ENCODE data around the gene ERVK3-1.

ERVK3-1 gene

GRCh38 chr19:58319241-58319640 is 14.1 kb downstream of the ERVK3-1 start:
- H3K56ac ChIP-seq (ENCODE audit: low read length): no peak overlapping the region
- no peak overlapping the region for H3K27ac ChIP-seq (ENCODE audit: low read depth, low read length)
- no peaks in the 10 kb centered on the region for H3K36me3 ChIP-seq (ENCODE audit: control insufficient read depth, insufficient read depth, low read length)
- H3K4me2 ChIP-seq (ENCODE audit: low read length): no peak overlapping the region
- no peaks in the 10 kb centered on the region for H3K27me3 ChIP-seq (ENCODE audit: insufficient read depth, low read length, poor library complexity)
- no peak overlapping the region for H4K8ac ChIP-seq (ENCODE audit: low read depth, low read length)
- no peak overlapping the region for H2BK15ac ChIP-seq (replicated peaks; ENCODE audit: low read depth)
- WGBS (ENCODE audit: extremely low coverage, insufficient coverage, low lambda C conversion rate): no CpG with 5 or more reads among the region's 10 CpGs
- H4K5ac ChIP-seq (ENCODE audit: low read length): no peak overlapping the region
- no peak overlapping the region for H3K4me3 ChIP-seq (ENCODE audit: low read length)
- DNase-seq: no peak
- no peak overlapping the region for H3K23ac ChIP-seq (ENCODE audit: low read length)
- no peak overlapping the region for H2BK5ac ChIP-seq (ENCODE audit: low read length)
- H3K4ac ChIP-seq (ENCODE audit: low read depth, low read length): no peak overlapping the region
- no peaks in the 10 kb centered on the region for H3K79me1 ChIP-seq (ENCODE audit: low read length)
- no peak overlapping the region for H3K9ac ChIP-seq (ENCODE audit: low read length)
- no peaks in the 10 kb centered on the region for H3K4me1 ChIP-seq (ENCODE audit: control insufficient read depth, low read depth, low read length)
- H3K18ac ChIP-seq (ENCODE audit: low read length): no peak overlapping the region
- no peak overlapping the region for H2BK120ac ChIP-seq (ENCODE audit: low read depth, low read length)
- no peaks in the 10 kb centered on the region for H3K79me2 ChIP-seq (ENCODE audit: control insufficient read depth, insufficient read depth, low read length)
- no peak overlapping the region for H2AK5ac ChIP-seq (ENCODE audit: low read length)

GRCh38 chr19:58325311-58326022 is 20.3 kb downstream of the ERVK3-1 start:
- Histone ChIP-seq H4K8ac (ENCODE audit: low read depth, low read length) (no peak overlapping the region), H3K27ac (ENCODE audit: low read depth, low read length) (no peak overlapping the region), H3K4me2 (ENCODE audit: low read length) (no peak overlapping the region), H3K4me3 (ENCODE audit: low read length) (no peak overlapping the region), H3K4ac (ENCODE audit: low read depth, low read length) (no peak overlapping the region), H3K18ac (ENCODE audit: low read length) (no peak overlapping the region), H3K36me3 (ENCODE audit: control insufficient read depth, insufficient read depth, low read length) (no peaks in the 10 kb centered on the region), H2AK5ac (ENCODE audit: low read length) (no peak overlapping the region), H3K27me3 (ENCODE audit: insufficient read depth, low read length, poor library complexity) (no peaks in the 10 kb centered on the region), H4K5ac (ENCODE audit: low read length) (no peak overlapping the region), H2BK5ac (ENCODE audit: low read length) (no peak overlapping the region), H3K56ac (ENCODE audit: low read length) (peak overlapping the region; percentile 78), H2BK15ac (replicated peaks; ENCODE audit: low read depth) (no peak overlapping the region), H3K79me1 (ENCODE audit: low read length) (peaks cover 16% of the 10 kb centered on the region), H3K23ac (ENCODE audit: low read length) (no peak overlapping the region), H2BK120ac (ENCODE audit: low read depth, low read length) (no peak overlapping the region), H3K9ac (ENCODE audit: low read length) (peak overlapping the region; percentile 47), H3K79me2 (ENCODE audit: control insufficient read depth, insufficient read depth, low read length) (peaks cover 6% of the 10 kb centered on the region), H3K4me1 (ENCODE audit: control insufficient read depth, low read depth, low read length) (no peaks in the 10 kb centered on the region)
- no CpG with 5 or more reads among the region's 6 CpGs for WGBS (ENCODE audit: extremely low coverage, insufficient coverage, low lambda C conversion rate)
- DNase-seq: no peak

- no peak overlapping the region for H3K4ac ChIP-seq (ENCODE audit: low read depth, low read length)
- peaks cover 6% of the 10 kb centered on the region for H3K79me2 ChIP-seq (ENCODE audit: control insufficient read depth, insufficient read depth, low read length)
- H3K27me3 ChIP-seq (ENCODE audit: insufficient read depth, low read length, poor library complexity): no peaks in the 10 kb centered on the region
- peak overlapping the region; percentile 73 for H3K4me2 ChIP-seq (ENCODE audit: low read length)
- H3K4me1 ChIP-seq (ENCODE audit: control insufficient read depth, low read depth, low read length): no peaks in the 10 kb centered on the region
- H3K9ac ChIP-seq (ENCODE audit: low read length): peak overlapping the region; percentile 94
- no peak overlapping the region for H3K18ac ChIP-seq (ENCODE audit: low read length)
- H3K4me3 ChIP-seq (ENCODE audit: low read length): peak overlapping the region; percentile 77
- no peak overlapping the region for H4K5ac ChIP-seq (ENCODE audit: low read length)
- no peak overlapping the region for H2BK15ac ChIP-seq (replicated peaks; ENCODE audit: low read depth)
- H2BK5ac ChIP-seq (ENCODE audit: low read length): no peak overlapping the region
- no peaks in the 10 kb centered on the region for H3K36me3 ChIP-seq (ENCODE audit: control insufficient read depth, insufficient read depth, low read length)
- no CpG with 5 or more reads among the region's 9 CpGs for WGBS (ENCODE audit: extremely low coverage, insufficient coverage, low lambda C conversion rate)
- peak overlapping the region; percentile 89 for H3K23ac ChIP-seq (ENCODE audit: low read length)
- DNase-seq: no peak
- peak overlapping the region; percentile 59 for H2AK5ac ChIP-seq (ENCODE audit: low read length)
- no peak overlapping the region for H4K8ac ChIP-seq (ENCODE audit: low read depth, low read length)
- peaks cover 16% of the 10 kb centered on the region for H3K79me1 ChIP-seq (ENCODE audit: low read length)
- peak overlapping the region; percentile 99 for H3K56ac ChIP-seq (ENCODE audit: low read length)
- no peak overlapping the region for H2BK120ac ChIP-seq (ENCODE audit: low read depth, low read length)
- H3K27ac ChIP-seq (ENCODE audit: low read depth, low read length): no peak overlapping the region
Measured at GRCh38 chr19:58326501-58326913, 21.3 kb downstream of the ERVK3-1 start.

- Histone ChIP-seq H3K4me1 (ENCODE audit: control insufficient read depth, low read depth, low read length) (no peaks in the 10 kb centered on the region), H3K27ac (ENCODE audit: low read depth, low read length) (no peak within 1 kb of the TSS)
Measured at GRCh38 chr19:58326914-58327726, 21.9 kb downstream of the ERVK3-1 start, which contains the start of gene ZSCAN22. Gene ZSCAN22 (plus strand): TSS chr19:58326994. CDS start chr19:58334803, 7,809 bp downstream.

GRCh38 chr19:58328999-58329398 is 23.8 kb downstream of the ERVK3-1 start:
- Histone ChIP-seq H4K8ac (ENCODE audit: low read depth, low read length) (no peak overlapping the region), H3K56ac (ENCODE audit: low read length) (peak overlapping the region; percentile 54), H2BK5ac (ENCODE audit: low read length) (no peak overlapping the region), H2BK15ac (replicated peaks; ENCODE audit: low read depth) (no peak overlapping the region), H3K79me1 (ENCODE audit: low read length) (peaks cover 16% of the 10 kb centered on the region), H2AK5ac (ENCODE audit: low read length) (no peak overlapping the region), H3K4me2 (ENCODE audit: low read length) (no peak overlapping the region), H2BK120ac (ENCODE audit: low read depth, low read length) (no peak overlapping the region), H3K4me1 (ENCODE audit: control insufficient read depth, low read depth, low read length) (no peaks in the 10 kb centered on the region), H3K4me3 (ENCODE audit: low read length) (no peak overlapping the region), H3K9ac (ENCODE audit: low read length) (no peak overlapping the region), H3K4ac (ENCODE audit: low read depth, low read length) (no peak overlapping the region), H3K23ac (ENCODE audit: low read length) (no peak overlapping the region), H3K27ac (ENCODE audit: low read depth, low read length) (no peak overlapping the region), H3K18ac (ENCODE audit: low read length) (no peak overlapping the region), H3K27me3 (ENCODE audit: insufficient read depth, low read length, poor library complexity) (no peaks in the 10 kb centered on the region), H3K36me3 (ENCODE audit: control insufficient read depth, insufficient read depth, low read length) (no peaks in the 10 kb centered on the region), H3K79me2 (ENCODE audit: control insufficient read depth, insufficient read depth, low read length) (peaks cover 6% of the 10 kb centered on the region), H4K5ac (ENCODE audit: low read length) (no peak overlapping the region)
- no CpG with 5 or more reads among the region's 10 CpGs for WGBS (ENCODE audit: extremely low coverage, insufficient coverage, low lambda C conversion rate)
- peak; percentile 81 for DNase-seq

More at GRCh38 chr19:58326914-58327726, 21.9 kb downstream of the ERVK3-1 start, which contains the start of gene ZSCAN22:
- no peak within 1 kb of the TSS for H2BK15ac ChIP-seq (replicated peaks; ENCODE audit: low read depth)
- no peak within 1 kb of the TSS for H2BK120ac ChIP-seq (ENCODE audit: low read depth, low read length)
- H2AK5ac ChIP-seq (ENCODE audit: low read length): peak within 1 kb of the TSS; percentile 59
- peak within 1 kb of the TSS; percentile 77 for H3K4me3 ChIP-seq (ENCODE audit: low read length)
- peaks cover 6% of the 10 kb centered on the region for H3K79me2 ChIP-seq (ENCODE audit: control insufficient read depth, insufficient read depth, low read length)
- H3K79me1 ChIP-seq (ENCODE audit: low read length): peaks cover 16% of the 10 kb centered on the region
- H4K8ac ChIP-seq (ENCODE audit: low read depth, low read length): no peak within 1 kb of the TSS
- no peak within 1 kb of the TSS for H4K5ac ChIP-seq (ENCODE audit: low read length)
- DNase-seq: peak; percentile 98
- H3K56ac ChIP-seq (ENCODE audit: low read length): peak within 1 kb of the TSS; percentile 99
- H3K9ac ChIP-seq (ENCODE audit: low read length): peak within 1 kb of the TSS; percentile 94
- no peak within 1 kb of the TSS for H3K18ac ChIP-seq (ENCODE audit: low read length)
- H3K27me3 ChIP-seq (ENCODE audit: insufficient read depth, low read length, poor library complexity): no peaks in the 10 kb centered on the region
- H3K23ac ChIP-seq (ENCODE audit: low read length): peak within 1 kb of the TSS; percentile 89
- H2BK5ac ChIP-seq (ENCODE audit: low read length): peak within 1 kb of the TSS; percentile 66
- no CpG with 5 or more reads among the region's 62 CpGs for WGBS (ENCODE audit: extremely low coverage, insufficient coverage, low lambda C conversion rate)
- no peak within 1 kb of the TSS for H3K4ac ChIP-seq (ENCODE audit: low read depth, low read length)
- H3K4me2 ChIP-seq (ENCODE audit: low read length): peak within 1 kb of the TSS; percentile 73
- H3K36me3 ChIP-seq (ENCODE audit: control insufficient read depth, insufficient read depth, low read length): no peaks in the 10 kb centered on the region

All from mesendoderm (in vitro differentiated cells).